Measurements from ENCODE around the gene TMEM184B. TPM values are rescaled to one million over a fixed set of nuclear protein-coding genes. Genes with fewer than 3 reads are reported as not detected.

Gene TMEM184B
- total RNA-seq, 2 donors from 2014 or later = 55.4 to 57.6 TPM

GRCh38 chr22:38250643-38251340 is 22.0 kb downstream of the TMEM184B start:
- no peak for DNase-seq
- Histone ChIP-seq H3K9me3 (ENCODE audit: control insufficient read depth, low read length) (no peaks in the 10 kb centered on the region), H3K4me3 (ENCODE audit: low read length) (no peak overlapping the region), H3K27ac (ENCODE audit: low read depth, low read length) (no peak overlapping the region), H3K27me3 (ENCODE audit: control insufficient read depth, insufficient read depth, low read length, poor library complexity, severe bottlenecking) (no peaks in the 10 kb centered on the region), H3K9ac (ENCODE audit: extremely low read depth, low read length, poor library complexity, severe bottlenecking) (no peak overlapping the region), H3K4me1 (ENCODE audit: control insufficient read depth, insufficient read depth, low read length) (no peaks in the 10 kb centered on the region), H3K36me3 (ENCODE audit: control insufficient read depth, insufficient read depth, low read length) (peaks cover 13% of the 10 kb centered on the region)
- Mint-ChIP-seq H3K27ac (no peak overlapping the region), H3K4me1 (no peaks in the 10 kb centered on the region), H3K36me3 (ENCODE audit: low read depth) (peaks cover 38% of the 10 kb centered on the region), H3K27me3 (ENCODE audit: insufficient read depth) (no peaks in the 10 kb centered on the region), H3K9me3 (peaks cover 2% of the 10 kb centered on the region), H3K4me3 (no peak overlapping the region)
- WGBS, 2 experiments (ENCODE audit: insufficient coverage in 1 of 2, insufficient read length in 1 of 2) = 94 to 97% methylated on average over 9 to 13 of the region's 13 CpGs
- TF ChIP-seq, protein P1, sequence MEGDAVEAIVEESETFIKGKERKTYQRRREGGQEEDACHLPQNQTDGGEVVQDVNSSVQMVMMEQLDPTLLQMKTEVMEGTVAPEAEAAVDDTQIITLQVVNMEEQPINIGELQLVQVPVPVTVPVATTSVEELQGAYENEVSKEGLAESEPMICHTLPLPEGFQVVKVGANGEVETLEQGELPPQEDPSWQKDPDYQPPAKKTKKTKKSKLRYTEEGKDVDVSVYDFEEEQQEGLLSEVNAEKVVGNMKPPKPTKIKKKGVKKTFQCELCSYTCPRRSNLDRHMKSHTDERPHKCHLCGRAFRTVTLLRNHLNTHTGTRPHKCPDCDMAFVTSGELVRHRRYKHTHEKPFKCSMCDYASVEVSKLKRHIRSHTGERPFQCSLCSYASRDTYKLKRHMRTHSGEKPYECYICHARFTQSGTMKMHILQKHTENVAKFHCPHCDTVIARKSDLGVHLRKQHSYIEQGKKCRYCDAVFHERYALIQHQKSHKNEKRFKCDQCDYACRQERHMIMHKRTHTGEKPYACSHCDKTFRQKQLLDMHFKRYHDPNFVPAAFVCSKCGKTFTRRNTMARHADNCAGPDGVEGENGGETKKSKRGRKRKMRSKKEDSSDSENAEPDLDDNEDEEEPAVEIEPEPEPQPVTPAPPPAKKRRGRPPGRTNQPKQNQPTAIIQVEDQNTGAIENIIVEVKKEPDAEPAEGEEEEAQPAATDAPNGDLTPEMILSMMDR (conservative IDR thresholded peaks at IDR 0.05) = no peak

DNA sequence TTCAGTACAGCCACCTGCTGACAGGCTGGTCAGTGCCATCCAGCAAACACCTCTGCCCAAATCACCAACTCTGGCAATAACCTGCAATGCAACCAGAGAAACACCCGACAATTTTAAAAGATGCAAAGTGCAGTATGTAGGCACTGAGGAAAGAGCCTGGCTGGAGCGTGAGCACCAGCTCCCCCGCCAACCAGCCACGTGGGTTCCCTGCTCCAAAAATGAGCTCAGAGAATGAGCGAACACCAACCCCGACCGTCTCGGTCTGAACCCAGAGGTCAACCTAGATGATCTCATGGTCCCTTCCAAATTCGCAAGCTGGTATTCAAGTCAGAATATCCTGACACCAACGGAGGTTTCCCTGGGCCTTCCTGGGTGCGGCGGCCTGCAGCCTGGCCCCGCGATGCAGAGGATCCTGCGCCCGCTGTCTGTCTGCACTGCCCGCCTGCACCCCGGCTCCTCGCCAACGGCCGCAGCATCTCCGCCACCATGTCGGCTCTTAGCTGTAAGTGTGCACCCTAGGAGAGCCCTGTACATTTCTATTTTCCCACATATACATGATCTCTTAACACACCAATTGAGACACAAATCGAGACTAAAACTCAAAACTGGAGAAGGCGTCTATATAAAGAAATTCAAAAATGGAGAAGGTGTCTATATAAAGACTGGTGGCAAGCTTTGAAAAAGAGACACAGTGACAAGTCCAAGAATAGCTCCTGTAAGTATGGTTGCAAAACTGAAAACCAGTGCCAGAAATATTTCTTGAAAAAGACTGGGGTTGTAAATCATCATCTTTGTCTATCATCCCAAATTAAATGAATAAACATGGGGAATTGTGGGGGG is 22.8 kb downstream of the TMEM184B start:
- Histone ChIP-seq H3K27me3 (ENCODE audit: control insufficient read depth, insufficient read depth, low read length, poor library complexity, severe bottlenecking) (no peaks in the 10 kb centered on the region), H3K4me3 (ENCODE audit: low read length) (no peak overlapping the region), H3K9ac (ENCODE audit: extremely low read depth, low read length, poor library complexity, severe bottlenecking) (no peak overlapping the region), H3K4me1 (ENCODE audit: control insufficient read depth, insufficient read depth, low read length) (no peaks in the 10 kb centered on the region), H3K27ac (ENCODE audit: low read depth, low read length) (no peak overlapping the region), H3K9me3 (ENCODE audit: control insufficient read depth, low read length) (no peaks in the 10 kb centered on the region), H3K36me3 (ENCODE audit: control insufficient read depth, insufficient read depth, low read length) (peaks cover 13% of the 10 kb centered on the region)
- peaks cover 2% of the 10 kb centered on the region for H3K9me3 Mint-ChIP-seq
- H3K4me3 Mint-ChIP-seq = no peak overlapping the region
- no peak overlapping the region for H3K27ac Mint-ChIP-seq
- no peaks in the 10 kb centered on the region for H3K4me1 Mint-ChIP-seq
- DNase-seq = no peak
- H3K36me3 Mint-ChIP-seq (ENCODE audit: low read depth) = peaks cover 38% of the 10 kb centered on the region
- no peaks in the 10 kb centered on the region for H3K27me3 Mint-ChIP-seq (ENCODE audit: insufficient read depth)
- TF ChIP-seq, protein P1 (conservative IDR thresholded peaks at IDR 0.05) = no peak
- 92 to 93% methylated on average over 17 to 25 of the region's 25 CpGs for WGBS, 2 experiments (ENCODE audit: insufficient coverage in 1 of 2, insufficient read length in 1 of 2)

- H3K9me3 ChIP-seq (ENCODE audit: control insufficient read depth, low read length) = no peaks in the 10 kb centered on the region
- H3K4me3 Mint-ChIP-seq = no peak overlapping the region
- WGBS, 2 experiments (ENCODE audit: insufficient coverage in 1 of 2, insufficient read length in 1 of 2) = 91 to 100% methylated on average over 2 to 3 of the region's 3 CpGs
- peaks cover 2% of the 10 kb centered on the region for H3K9me3 Mint-ChIP-seq
- H3K4me1 ChIP-seq (ENCODE audit: control insufficient read depth, insufficient read depth, low read length) = no peaks in the 10 kb centered on the region
- H3K9ac ChIP-seq (ENCODE audit: extremely low read depth, low read length, poor library complexity, severe bottlenecking) = no peak overlapping the region
- H3K36me3 ChIP-seq (ENCODE audit: control insufficient read depth, insufficient read depth, low read length) = peaks cover 13% of the 10 kb centered on the region
- TF ChIP-seq, protein P1 (conservative IDR thresholded peaks at IDR 0.05) = no peak
- DNase-seq = no peak
- H3K27me3 ChIP-seq (ENCODE audit: control insufficient read depth, insufficient read depth, low read length, poor library complexity, severe bottlenecking) = no peaks in the 10 kb centered on the region
- H3K4me1 Mint-ChIP-seq = no peaks in the 10 kb centered on the region
- no peak overlapping the region for H3K27ac Mint-ChIP-seq
- no peak overlapping the region for H3K27ac ChIP-seq (ENCODE audit: low read depth, low read length)
- H3K27me3 Mint-ChIP-seq (ENCODE audit: insufficient read depth) = no peaks in the 10 kb centered on the region
- H3K36me3 Mint-ChIP-seq (ENCODE audit: low read depth) = peaks cover 40% of the 10 kb centered on the region
- no peak overlapping the region for H3K4me3 ChIP-seq (ENCODE audit: low read length)
Measured at GRCh38 chr22:38249301-38249700, 23.5 kb downstream of the TMEM184B start.
